Measurements from ENCODE around the gene KRT9. TPM values are rescaled to one million over a fixed set of nuclear protein-coding genes. Genes with fewer than 3 reads are reported as not detected.
"Not testable (repeated sequence)": the region's sequence is repeated elsewhere in the genome, so short reads cannot be mapped to it uniquely, and the experiment has no call there.

The KRT9 gene
- total RNA-seq, 1 donor from 2014 or later: not detected

DNA sequence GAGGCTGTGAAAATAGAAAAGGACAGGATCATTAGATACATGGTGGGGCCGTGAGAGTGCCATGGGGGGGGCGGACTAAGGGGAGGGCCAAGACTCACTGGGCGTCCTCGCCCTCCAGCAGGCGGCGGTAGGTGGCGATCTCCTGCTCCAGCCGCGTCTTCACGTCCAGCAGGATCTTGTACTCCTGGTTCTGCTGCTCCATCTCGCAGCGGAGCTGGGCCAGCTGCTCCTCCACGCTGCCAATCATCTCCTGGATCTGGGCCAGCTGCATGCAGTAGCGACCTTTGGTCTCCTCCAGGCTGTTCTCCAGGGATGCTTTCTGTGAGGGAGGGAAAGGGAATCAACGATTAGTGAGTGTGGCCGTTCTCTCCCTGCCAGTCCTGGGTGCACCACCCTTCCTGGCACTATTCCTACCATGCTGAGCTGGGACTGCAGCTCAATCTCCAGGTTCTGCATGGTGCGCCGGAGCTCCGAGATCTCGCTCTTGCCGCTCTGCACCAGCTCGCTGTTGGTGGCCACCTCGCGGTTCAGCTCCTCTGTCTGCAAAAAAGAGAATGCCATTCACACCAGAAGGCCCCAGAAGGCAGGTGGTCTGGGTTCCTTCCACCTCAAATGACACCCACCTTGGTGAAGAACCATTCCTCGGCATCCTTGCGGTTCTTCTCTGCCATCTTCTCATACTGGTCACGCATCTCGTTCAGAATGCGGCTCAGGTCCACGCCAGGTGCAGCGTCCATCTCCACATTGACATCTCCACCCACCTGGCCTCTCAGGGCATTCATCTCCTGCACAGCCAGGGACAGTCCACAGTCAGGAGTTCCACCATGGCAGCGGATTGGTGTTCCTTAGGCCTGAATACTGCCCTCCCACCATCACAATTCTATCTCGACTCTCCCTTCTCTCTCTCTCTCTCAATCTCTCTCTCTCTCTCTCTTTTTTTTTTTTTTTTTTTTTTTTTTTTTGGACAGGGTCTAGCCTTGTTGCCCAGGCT is 11.6 kb upstream of the KRT9 start:
- Histone ChIP-seq H3K4me3 (no peak overlapping the region), H3K27me3 (no peaks in the 10 kb centered on the region), H3K27ac (no peak overlapping the region), H3K9me3 (no peaks in the 10 kb centered on the region), H3K36me3 (no peaks in the 10 kb centered on the region), H3K4me1 (peaks cover 0 to 5% of the 10 kb centered on the region in 2 donors)
- TF ChIP-seq, protein P1, sequence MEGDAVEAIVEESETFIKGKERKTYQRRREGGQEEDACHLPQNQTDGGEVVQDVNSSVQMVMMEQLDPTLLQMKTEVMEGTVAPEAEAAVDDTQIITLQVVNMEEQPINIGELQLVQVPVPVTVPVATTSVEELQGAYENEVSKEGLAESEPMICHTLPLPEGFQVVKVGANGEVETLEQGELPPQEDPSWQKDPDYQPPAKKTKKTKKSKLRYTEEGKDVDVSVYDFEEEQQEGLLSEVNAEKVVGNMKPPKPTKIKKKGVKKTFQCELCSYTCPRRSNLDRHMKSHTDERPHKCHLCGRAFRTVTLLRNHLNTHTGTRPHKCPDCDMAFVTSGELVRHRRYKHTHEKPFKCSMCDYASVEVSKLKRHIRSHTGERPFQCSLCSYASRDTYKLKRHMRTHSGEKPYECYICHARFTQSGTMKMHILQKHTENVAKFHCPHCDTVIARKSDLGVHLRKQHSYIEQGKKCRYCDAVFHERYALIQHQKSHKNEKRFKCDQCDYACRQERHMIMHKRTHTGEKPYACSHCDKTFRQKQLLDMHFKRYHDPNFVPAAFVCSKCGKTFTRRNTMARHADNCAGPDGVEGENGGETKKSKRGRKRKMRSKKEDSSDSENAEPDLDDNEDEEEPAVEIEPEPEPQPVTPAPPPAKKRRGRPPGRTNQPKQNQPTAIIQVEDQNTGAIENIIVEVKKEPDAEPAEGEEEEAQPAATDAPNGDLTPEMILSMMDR (IDR thresholded peaks at IDR 0.05): no peak
- DNase-seq (ENCODE audit: low spot score in 2 of 2): no peak
- intact Hi-C loops (cut with DNase I): no loop called here

DNA sequence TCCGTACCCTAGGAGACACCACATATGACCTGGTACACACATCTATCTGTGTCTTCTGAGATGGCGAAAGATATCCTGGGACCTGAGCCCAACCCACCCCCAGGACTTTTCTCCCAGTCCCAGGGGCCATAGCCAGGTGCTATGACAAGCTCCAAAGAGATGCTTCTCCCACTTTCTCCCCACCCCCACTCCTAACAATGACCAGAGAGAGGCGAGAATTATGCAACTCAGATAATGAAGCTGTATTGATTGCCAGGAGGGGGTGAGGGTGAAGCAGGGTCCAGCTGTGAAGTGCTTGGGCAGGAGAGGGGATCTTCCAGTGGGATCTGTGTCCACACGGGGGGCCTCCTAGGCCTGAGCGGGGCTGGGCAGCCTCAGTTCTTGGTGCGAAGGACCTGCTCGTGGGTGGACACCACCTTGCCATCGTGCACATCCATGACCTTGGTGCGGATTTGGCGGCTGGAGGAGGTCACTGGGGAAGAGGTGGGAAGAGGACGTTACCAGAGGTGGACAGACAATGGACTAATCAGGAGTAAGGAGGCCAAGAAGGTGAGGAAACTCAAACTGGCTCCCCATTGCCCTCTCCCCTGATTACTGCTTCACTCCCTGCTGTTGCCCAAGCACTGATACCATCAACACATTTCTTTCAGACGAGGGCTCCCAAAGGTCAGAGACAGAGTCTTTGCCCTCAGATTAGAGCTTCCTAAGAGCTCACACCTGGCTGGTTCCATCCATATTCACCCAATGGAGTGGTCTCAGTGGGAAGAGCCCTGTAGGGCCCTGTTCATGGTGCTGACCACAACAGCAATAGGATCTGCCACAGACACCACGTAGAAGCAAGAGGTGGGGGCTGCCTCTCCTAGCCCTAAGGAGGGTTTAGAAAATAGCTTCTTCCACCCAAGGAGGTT is 10.5 kb upstream of the KRT9 start:
- H3K4me3 ChIP-seq; H3K4me1 ChIP-seq; intact Hi-C loops (cut with DNase I); H3K36me3 ChIP-seq; H3K9me3 ChIP-seq; H3K27me3 ChIP-seq; DNase-seq (ENCODE audit: low spot score in 2 of 2); H3K27ac ChIP-seq: not testable (repeated sequence)

DNA sequence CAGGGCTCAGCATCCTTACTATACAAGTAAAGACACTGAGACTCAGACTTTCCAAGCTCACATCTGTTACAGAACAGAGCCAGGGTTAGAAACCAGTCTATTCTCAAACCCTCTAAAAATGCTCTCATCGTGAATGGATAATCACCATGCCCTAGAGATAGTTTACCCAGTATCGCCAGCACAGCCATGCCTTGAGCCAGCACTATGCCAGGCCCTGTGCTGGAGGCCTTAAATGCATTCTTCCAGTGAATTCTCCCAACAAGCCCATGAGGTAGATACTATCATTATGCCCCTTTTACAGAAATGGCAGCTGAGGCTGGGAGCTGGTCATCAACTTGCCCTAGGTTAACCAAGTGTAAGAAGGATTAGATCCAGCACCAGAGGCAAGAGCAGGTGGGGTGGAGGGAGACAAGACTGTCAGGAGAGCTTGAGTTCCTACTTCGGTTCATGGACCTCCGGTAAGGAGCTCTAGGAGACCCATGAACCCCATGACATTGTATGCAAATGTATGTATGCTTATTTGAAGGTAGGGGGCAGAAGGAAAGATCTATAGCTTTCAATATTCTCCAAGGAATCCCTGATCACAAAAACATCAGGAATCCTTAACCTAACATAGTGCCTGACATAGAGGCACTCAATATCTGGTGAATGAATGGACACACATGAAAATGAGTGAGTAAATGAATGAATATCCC is 9.7 kb upstream of the KRT9 start:
- H3K27ac ChIP-seq: no peak overlapping the region
- intact Hi-C loops (cut with DNase I): no loop called here
- TF ChIP-seq, protein P1 (IDR thresholded peaks at IDR 0.05): no peak
- H3K27me3 ChIP-seq: no peaks in the 10 kb centered on the region
- no peak for DNase-seq (ENCODE audit: low spot score in 2 of 2)
- H3K4me1 ChIP-seq: peaks cover 0 to 5% of the 10 kb centered on the region in 2 donors
- no peak overlapping the region for H3K4me3 ChIP-seq
- no peaks in the 10 kb centered on the region for H3K36me3 ChIP-seq
- no peaks in the 10 kb centered on the region for H3K9me3 ChIP-seq

DNA sequence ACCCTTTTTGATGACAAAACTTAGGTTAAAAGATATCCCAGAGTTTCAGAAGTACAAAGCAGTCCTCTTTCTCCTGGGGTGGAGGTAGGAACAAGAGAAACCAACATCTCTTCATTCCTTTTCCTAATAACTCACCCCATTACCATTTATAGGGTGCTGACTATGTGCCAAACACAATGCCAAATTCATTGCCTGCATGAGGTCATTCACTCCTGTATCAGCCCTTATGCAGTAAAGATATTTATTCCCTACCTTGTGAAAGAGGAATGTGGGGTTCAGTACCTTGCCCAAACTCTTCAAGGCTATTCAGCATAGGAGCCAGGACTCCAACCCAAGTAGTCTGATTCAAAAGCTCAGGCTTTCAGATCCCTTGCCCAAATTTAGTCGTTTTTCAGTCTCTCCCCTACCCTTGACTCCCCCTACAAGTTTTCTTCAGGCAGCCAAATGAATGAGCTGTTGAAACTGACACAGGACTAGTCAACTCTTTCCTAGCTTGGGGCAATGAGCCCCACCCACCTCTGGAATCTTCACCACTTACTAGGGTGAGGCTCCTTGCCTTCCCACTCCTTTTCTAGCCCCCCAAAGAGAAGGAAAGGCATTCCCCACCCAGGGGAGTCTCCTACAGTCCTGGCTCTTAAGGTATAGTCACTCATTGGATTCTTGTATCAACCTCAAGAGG is 9.0 kb upstream of the KRT9 start:
- intact Hi-C loops (cut with DNase I): no loop called here
- H3K4me3 ChIP-seq: no peak overlapping the region
- no peak for DNase-seq (ENCODE audit: low spot score in 2 of 2)
- TF ChIP-seq, protein P1 (IDR thresholded peaks at IDR 0.05): no peak
- no peak overlapping the region for H3K27ac ChIP-seq
- H3K4me1 ChIP-seq: peaks cover 0 to 5% of the 10 kb centered on the region in 2 donors
- H3K27me3 ChIP-seq: no peaks in the 10 kb centered on the region
- H3K36me3 ChIP-seq: no peaks in the 10 kb centered on the region
- H3K9me3 ChIP-seq: no peaks in the 10 kb centered on the region

DNA sequence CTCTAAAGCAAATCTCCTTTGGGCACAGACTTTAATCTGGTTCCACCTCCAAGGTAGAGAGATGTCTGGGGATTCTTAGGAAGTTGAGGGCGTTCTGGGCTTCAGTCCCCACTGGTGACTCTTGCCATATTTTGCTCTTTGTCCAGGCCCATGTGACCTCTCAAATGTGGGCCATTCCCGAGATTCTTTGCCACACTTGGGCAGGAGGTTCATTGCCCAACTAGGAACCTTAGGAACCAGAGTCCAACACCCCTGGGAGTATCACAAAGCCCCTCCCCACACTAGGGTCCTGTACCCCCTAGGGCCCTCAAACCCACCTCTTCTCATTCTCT is 8.4 kb upstream of the KRT9 start:
- Histone ChIP-seq H3K9me3 (no peaks in the 10 kb centered on the region), H3K4me1 (peaks cover 0 to 5% of the 10 kb centered on the region in 2 donors), H3K27me3 (no peaks in the 10 kb centered on the region), H3K36me3 (no peaks in the 10 kb centered on the region), H3K27ac (no peak overlapping the region), H3K4me3 (no peak overlapping the region)
- no peak for DNase-seq (ENCODE audit: low spot score in 2 of 2)
- intact Hi-C loops (cut with DNase I): no loop called here
- TF ChIP-seq, protein P1 (IDR thresholded peaks at IDR 0.05): no peak

Measured in ascending aorta (tissue), 2 donors.